Measurements from ENCODE around the gene KRT15.

DNA sequence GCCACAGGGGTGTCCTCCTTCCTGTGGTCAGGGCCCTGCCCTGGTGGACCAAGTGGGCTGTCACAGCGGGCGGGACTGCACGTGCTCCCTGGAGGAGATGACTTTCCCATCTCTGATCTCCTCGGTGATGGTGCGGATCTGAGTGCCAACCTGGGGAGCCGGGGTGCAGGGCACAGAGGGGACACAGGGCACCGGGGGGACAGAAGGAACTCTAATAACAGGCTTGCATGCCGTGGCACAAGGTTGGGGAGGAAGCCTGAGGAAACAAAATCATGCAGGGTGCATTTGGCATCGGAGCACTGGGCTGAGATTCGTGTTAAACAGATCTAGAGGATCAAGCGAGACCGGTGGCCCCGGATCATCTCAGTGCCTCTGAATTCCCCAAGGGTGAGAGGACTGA is 32.4 kb downstream of the KRT15 start:
- TF ChIP-seq, protein P1, sequence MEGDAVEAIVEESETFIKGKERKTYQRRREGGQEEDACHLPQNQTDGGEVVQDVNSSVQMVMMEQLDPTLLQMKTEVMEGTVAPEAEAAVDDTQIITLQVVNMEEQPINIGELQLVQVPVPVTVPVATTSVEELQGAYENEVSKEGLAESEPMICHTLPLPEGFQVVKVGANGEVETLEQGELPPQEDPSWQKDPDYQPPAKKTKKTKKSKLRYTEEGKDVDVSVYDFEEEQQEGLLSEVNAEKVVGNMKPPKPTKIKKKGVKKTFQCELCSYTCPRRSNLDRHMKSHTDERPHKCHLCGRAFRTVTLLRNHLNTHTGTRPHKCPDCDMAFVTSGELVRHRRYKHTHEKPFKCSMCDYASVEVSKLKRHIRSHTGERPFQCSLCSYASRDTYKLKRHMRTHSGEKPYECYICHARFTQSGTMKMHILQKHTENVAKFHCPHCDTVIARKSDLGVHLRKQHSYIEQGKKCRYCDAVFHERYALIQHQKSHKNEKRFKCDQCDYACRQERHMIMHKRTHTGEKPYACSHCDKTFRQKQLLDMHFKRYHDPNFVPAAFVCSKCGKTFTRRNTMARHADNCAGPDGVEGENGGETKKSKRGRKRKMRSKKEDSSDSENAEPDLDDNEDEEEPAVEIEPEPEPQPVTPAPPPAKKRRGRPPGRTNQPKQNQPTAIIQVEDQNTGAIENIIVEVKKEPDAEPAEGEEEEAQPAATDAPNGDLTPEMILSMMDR (IDR thresholded peaks at IDR 0.05), result no peak
- TF ChIP-seq EP300 (IDR thresholded peaks at IDR 0.05), result no peak

Data from tibial nerve (tissue), 4 donors.